Neural crest cell (in vitro differentiated cells): ENCODE data around the gene TAF12. TPM values are rescaled to one million over a fixed set of nuclear protein-coding genes. Genes with fewer than 3 reads are reported as not detected.
"Not testable (repeated sequence)": the region's sequence is repeated elsewhere in the genome, so short reads cannot be mapped to it uniquely, and the experiment has no call there.

Experiments used
- DNase-seq: peaks from one replicate; pipeline ENCODE4 v3.0.0; 2021; ENCODE audit warnings: low read depth, mixed read lengths, low spot score
- H3K27ac Mint-ChIP-seq: one replicate; pipeline ENCODE4 v1.8.0; 2021; ENCODE audit warnings: mild to moderate bottlenecking, mixed read lengths; ENCODE audit not compliant: unreplicated experiment
- H3K27me3 Mint-ChIP-seq: 2 replicates; pipeline ENCODE4 v1.8.0; 2021; ENCODE audit warnings: low read depth, mild to moderate bottlenecking, mixed read lengths
- H3K36me3 Mint-ChIP-seq: 2 replicates; pipeline ENCODE4 v1.8.0; 2021; ENCODE audit warnings: low read depth, mild to moderate bottlenecking, mixed read lengths
- H3K4me1 Mint-ChIP-seq: 2 replicates; pipeline ENCODE4 v1.8.0; 2021; ENCODE audit warnings: mixed read lengths
- H3K4me3 Mint-ChIP-seq: one replicate; pipeline ENCODE4 v1.8.0; 2021; ENCODE audit warnings: mild to moderate bottlenecking, mixed read lengths
- H3K9me3 Mint-ChIP-seq: 2 replicates; pipeline ENCODE4 v1.8.0; 2021; ENCODE audit warnings: mixed read lengths
- total RNA-seq: library from RNA; stranded (reverse); gene quantifications from 2 replicates; pipeline ENCODE4 v1.2.1, GENCODE V29; 2021
- TF ChIP-seq, protein P1 (sequence below): fragments of 200-600 bp; sonication (generic); conservative IDR thresholded peaks from 2 replicates; pipeline ENCODE4 v1.5.0; 2021; ENCODE audit warnings: antibody characterized with exemption, mild to moderate bottlenecking

The TAF12 gene
- total RNA-seq, 1 donor from 2014 or later, result 27.7 TPM

DNA sequence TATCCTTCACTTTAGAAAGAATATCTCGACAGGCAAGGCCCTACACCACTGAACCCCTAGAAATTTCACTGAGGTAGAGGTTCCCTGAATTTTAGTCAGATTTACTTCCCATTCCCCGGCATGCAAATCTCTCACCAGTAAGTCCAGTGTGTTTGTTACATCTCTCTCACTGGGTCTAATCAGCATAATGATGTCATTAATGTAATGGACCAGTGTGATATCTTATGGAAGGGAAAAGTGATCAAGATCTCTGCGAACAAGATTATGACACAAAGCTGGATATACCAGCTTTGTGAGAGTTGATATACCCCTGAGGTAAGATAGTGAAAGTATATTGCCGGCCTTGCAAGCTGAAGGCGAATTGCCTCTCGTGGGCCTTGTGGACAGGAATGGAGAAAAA, 13.5 kb upstream of the TAF12 start:
- Mint-ChIP-seq H3K9me3 (peaks cover 2% of the 10 kb centered on the region), H3K27me3 (no peaks in the 10 kb centered on the region), H3K27ac (no peak overlapping the region), H3K4me3 (no peak overlapping the region), H3K4me1 (peaks cover 3% of the 10 kb centered on the region), H3K36me3 (no peaks in the 10 kb centered on the region)
- no peak for DNase-seq
- TF ChIP-seq, protein P1, sequence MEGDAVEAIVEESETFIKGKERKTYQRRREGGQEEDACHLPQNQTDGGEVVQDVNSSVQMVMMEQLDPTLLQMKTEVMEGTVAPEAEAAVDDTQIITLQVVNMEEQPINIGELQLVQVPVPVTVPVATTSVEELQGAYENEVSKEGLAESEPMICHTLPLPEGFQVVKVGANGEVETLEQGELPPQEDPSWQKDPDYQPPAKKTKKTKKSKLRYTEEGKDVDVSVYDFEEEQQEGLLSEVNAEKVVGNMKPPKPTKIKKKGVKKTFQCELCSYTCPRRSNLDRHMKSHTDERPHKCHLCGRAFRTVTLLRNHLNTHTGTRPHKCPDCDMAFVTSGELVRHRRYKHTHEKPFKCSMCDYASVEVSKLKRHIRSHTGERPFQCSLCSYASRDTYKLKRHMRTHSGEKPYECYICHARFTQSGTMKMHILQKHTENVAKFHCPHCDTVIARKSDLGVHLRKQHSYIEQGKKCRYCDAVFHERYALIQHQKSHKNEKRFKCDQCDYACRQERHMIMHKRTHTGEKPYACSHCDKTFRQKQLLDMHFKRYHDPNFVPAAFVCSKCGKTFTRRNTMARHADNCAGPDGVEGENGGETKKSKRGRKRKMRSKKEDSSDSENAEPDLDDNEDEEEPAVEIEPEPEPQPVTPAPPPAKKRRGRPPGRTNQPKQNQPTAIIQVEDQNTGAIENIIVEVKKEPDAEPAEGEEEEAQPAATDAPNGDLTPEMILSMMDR, result no peak

GRCh38 chr1:28655448-28656311, 12.8 kb upstream of the TAF12 start:
- not testable (repeated sequence) for H3K27me3 Mint-ChIP-seq, H3K4me3 Mint-ChIP-seq, H3K27ac Mint-ChIP-seq, H3K36me3 Mint-ChIP-seq, H3K4me1 Mint-ChIP-seq, H3K9me3 Mint-ChIP-seq, DNase-seq

GRCh38 chr1:28653870-28654269, 11.0 kb upstream of the TAF12 start:
- H3K4me3 Mint-ChIP-seq, H3K27ac Mint-ChIP-seq, H3K27me3 Mint-ChIP-seq, H3K4me1 Mint-ChIP-seq, DNase-seq, H3K36me3 Mint-ChIP-seq, H3K9me3 Mint-ChIP-seq: not testable (repeated sequence)
- TF ChIP-seq, protein P1, result peak; percentile 30

DNA sequence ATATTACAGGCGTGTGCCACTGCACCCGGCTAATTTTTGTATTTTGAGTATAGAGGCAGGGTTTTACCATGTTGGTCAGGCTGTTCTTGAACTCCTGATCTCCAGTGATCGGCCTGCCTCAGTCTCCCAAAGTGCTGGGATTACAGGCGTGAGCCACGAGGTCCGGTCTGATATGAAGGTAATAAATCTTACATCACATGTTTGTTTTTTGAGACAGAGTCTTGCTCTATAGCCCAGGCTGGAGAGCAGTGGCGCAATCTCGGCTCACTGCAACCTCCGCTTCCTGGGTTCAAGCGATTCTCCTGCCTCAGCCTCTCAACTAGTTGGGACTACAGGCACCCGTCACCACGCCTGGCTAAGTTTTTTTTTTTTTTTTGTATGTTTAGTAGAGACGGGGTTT, 10.2 kb upstream of the TAF12 start:
- H3K4me1 Mint-ChIP-seq, result peaks cover 12% of the 10 kb centered on the region
- not testable (repeated sequence) for H3K36me3 Mint-ChIP-seq, DNase-seq, H3K27ac Mint-ChIP-seq, H3K9me3 Mint-ChIP-seq, H3K4me3 Mint-ChIP-seq
- H3K27me3 Mint-ChIP-seq, result peaks cover 10% of the 10 kb centered on the region

DNA sequence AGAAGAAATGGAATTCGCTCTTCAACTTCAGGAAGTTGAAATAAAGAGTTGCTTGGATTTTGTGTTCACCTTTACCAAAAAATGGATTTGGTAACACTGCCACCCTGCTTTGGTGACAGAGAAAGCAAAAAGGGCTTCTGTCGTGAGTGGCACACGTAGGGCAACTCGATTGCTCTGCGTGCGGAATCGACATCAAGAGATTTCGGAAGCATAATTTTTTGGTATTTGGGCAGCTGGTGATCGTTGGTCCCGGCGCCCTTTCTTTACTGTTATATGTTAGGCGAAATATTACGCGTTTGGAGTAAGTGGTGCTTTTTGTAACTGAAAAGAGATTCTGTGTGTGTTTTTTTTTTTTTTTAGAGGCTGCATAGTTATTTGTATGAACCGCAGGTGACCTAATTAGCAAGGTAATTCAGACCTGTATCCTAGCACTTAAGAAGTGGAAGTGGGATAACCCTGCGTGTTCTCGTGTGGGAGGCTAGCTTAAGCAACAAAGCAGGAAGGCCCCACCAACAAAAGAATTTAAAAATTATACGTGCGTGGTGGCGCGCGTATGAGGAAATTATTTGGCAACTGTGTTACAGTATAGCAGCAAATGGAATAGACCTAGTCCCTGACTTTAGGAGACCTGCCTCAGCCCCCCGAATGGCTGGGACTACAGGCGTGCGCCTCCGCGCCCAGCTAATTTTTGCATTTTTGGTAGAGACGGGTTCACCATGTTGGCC, 5.8 kb upstream of the TAF12 start, which contains the start of gene RNU11:
TSS of gene RNU11 (plus strand) at position 127 of the 725 bp plus-strand sequence.
- H3K36me3 Mint-ChIP-seq, result no peaks in the 10 kb centered on the region
- peak within 1 kb of the TSS; percentile 85 for H3K4me3 Mint-ChIP-seq
- DNase-seq, result peak; percentile 83
- H3K27me3 Mint-ChIP-seq, result peaks cover 12% of the 10 kb centered on the region
- H3K9me3 Mint-ChIP-seq, result no peaks in the 10 kb centered on the region
- peak within 1 kb of the TSS; percentile 99 for H3K27ac Mint-ChIP-seq
- peaks cover 24% of the 10 kb centered on the region for H3K4me1 Mint-ChIP-seq
- TF ChIP-seq, protein P1, result no peak

DNA sequence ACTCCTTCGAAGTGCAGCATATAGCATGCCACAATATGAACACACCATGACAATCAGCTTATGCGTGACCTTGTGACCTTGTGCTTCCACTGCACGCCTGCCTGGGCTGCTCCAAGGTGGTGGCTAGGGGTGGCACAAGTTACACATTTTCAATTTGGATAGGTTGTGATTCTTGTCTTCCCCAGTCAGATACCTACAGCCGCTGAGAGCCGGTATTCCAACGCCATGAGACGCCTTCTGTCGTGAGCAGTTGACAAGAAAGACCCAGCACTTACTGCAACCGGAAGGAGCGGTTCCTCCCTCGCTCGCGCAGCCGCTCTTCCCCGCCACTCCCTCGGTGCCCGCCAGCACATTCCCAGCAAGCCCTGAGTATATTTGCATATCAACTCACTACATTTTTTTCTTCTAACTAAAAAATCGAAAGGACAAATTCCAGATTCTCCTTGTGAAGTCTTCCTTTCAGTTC, 5.2 kb upstream of the TAF12 start:
- H3K27ac Mint-ChIP-seq, result peak overlapping the region; percentile 99
- TF ChIP-seq, protein P1, result no peak

More for the DNA sequence above, 5.2 kb upstream of the TAF12 start:
- no peaks in the 10 kb centered on the region for H3K9me3 Mint-ChIP-seq
- no peaks in the 10 kb centered on the region for H3K36me3 Mint-ChIP-seq
- DNase-seq, result peak; percentile 76
- peak overlapping the region; percentile 85 for H3K4me3 Mint-ChIP-seq
- H3K27me3 Mint-ChIP-seq, result peaks cover 12% of the 10 kb centered on the region
- H3K4me1 Mint-ChIP-seq, result peaks cover 29% of the 10 kb centered on the region
